ENCODE measurements around the gene KIFBP. TPM values are rescaled to one million over a fixed set of nuclear protein-coding genes. Genes with fewer than 3 reads are reported as not detected.

KIFBP gene
- total and polyA plus RNA-seq, 9 of the 15 experiments (the other 6 are each of a cell fraction or from before 2014, with no cell fraction given), result 5.6 to 23.2 (median 14.8) TPM

GRCh38 chr10:68988530-68989316 lies at the start of gene KIFBP (continued):
- TF ChIP-seq MLX (CRISPR knock-in tag; conservative IDR thresholded peaks at IDR 0.05), result no peak
- TF ChIP-seq USF2 (CRISPR knock-in tag; IDR thresholded peaks at IDR 0.05), result 0 out of 2 replicates have a peak, but pooled peaks have one; percentile 1
- TF ChIP-seq NR2F6 (CRISPR knock-in tag; IDR thresholded peaks at IDR 0.05), result peak; percentile 76; the same call in 1 of the 2 replicates
- no peak for TF ChIP-seq PRPF4 (IDR thresholded peaks at IDR 0.05; ENCODE audit: insufficient read depth, low read depth, low read length, poor library complexity, severe bottlenecking)
- TF ChIP-seq ZNF324 (CRISPR knock-in tag; IDR thresholded peaks at IDR 0.05), result 0 out of 2 replicates have a peak, but pooled peaks have one; percentile 7
- TF ChIP-seq ZNF280B (CRISPR knock-in tag; IDR thresholded peaks at IDR 0.05), result no peak
- TF ChIP-seq MTA1 (IDR thresholded peaks at IDR 0.05; ENCODE audit: borderline replicate concordance), result peak; percentile 88
- TF ChIP-seq GTF2E2 (tag; IDR thresholded peaks at IDR 0.05), result peak; percentile 61; the same call in 1 of the 2 replicates
- TF ChIP-seq MXI1 (IDR thresholded peaks at IDR 0.05; ENCODE audit: low read depth, low read length), result peak; percentile 94
- TF ChIP-seq TFAM (CRISPR knock-in tag; conservative IDR thresholded peaks at IDR 0.05), result no peak
- TF ChIP-seq CEBPG (CRISPR knock-in tag; IDR thresholded peaks at IDR 0.05), result 0 out of 2 replicates have a peak, but pooled peaks have one; percentile 44
- TF ChIP-seq CEBPG (tag; conservative IDR thresholded peaks at IDR 0.05 in 1 of 2, IDR thresholded peaks at IDR 0.05 in 1 of 2), result peak in 1 of 2 experiments; percentile 36; a peak in 1 of 4 replicates
- no peak for TF ChIP-seq NCOA2 (IDR thresholded peaks at IDR 0.05; ENCODE audit: partially characterized antibody in 2 of 2)
- TF ChIP-seq ZNF449 (CRISPR knock-in tag; IDR thresholded peaks at IDR 0.05), result no peak
- no peak for TF ChIP-seq ZNF174 (CRISPR knock-in tag; IDR thresholded peaks at IDR 0.05)
- TF ChIP-seq GTF2F1 (IDR thresholded peaks at IDR 0.05; ENCODE audit: low read depth, low read length), result no peak
- 0 out of 2 replicates have a peak, but pooled peaks have one; percentile 13 for TF ChIP-seq GATAD2B (IDR thresholded peaks at IDR 0.05; ENCODE audit: borderline replicate concordance)
- 0 out of 2 replicates have a peak, but pooled peaks have one; percentile 52 for TF ChIP-seq TEAD2 (tag; IDR thresholded peaks at IDR 0.05)
- no peak for TF ChIP-seq ZNF778 (CRISPR knock-in tag; IDR thresholded peaks at IDR 0.05)
- TF ChIP-seq ZNF77 (CRISPR knock-in tag; IDR thresholded peaks at IDR 0.05), result no peak
- peak; percentile 22 for TF ChIP-seq BRD9 (IDR thresholded peaks at IDR 0.05; ENCODE audit: low read depth, partially characterized antibody)
- no peak for TF ChIP-seq ZNF583 (CRISPR knock-in tag; IDR thresholded peaks at IDR 0.05)
- 0 out of 2 replicates have a peak, but pooled peaks have one; percentile 34 for TF ChIP-seq ZNF165 (CRISPR knock-in tag; IDR thresholded peaks at IDR 0.05; ENCODE audit: borderline replicate concordance)
- TF ChIP-seq IRF2 (CRISPR knock-in tag; IDR thresholded peaks at IDR 0.05), result no peak
- TF ChIP-seq ZNF830 (CRISPR knock-in tag; IDR thresholded peaks at IDR 0.05), result no peak

Measured in K562 (cell line).